Fibroblast of skin of abdomen (primary cell): Measurements from ENCODE around the gene SECTM1. TPM values are rescaled to one million over a fixed set of nuclear protein-coding genes. Genes with fewer than 3 reads are reported as not detected.
"Not testable (repeated sequence)": the region's sequence is repeated elsewhere in the genome, so short reads cannot be mapped to it uniquely, and the experiment has no call there.

ENCODE experiments used
- DNase-seq: peaks from one replicate; pipeline ENCODE4 v3.0.0-alpha.2; 2013
- polyA plus RNA-seq, 2 experiments: library from polyadenylated mRNA; unstranded; fragments of 120-200 nt; gene quantifications; one replicate each; pipeline ENCODE4 v1.2.1, GENCODE V29; 2013; ENCODE audit not compliant: insufficient read length in 2 of 2

The SECTM1 gene
- 2.2 TPM for polyA plus RNA-seq (2013, experiment 1 of 2; ENCODE audit: insufficient read length)
- 2.6 TPM for polyA plus RNA-seq (2013, experiment 2 of 2; ENCODE audit: insufficient read length)

DNA sequence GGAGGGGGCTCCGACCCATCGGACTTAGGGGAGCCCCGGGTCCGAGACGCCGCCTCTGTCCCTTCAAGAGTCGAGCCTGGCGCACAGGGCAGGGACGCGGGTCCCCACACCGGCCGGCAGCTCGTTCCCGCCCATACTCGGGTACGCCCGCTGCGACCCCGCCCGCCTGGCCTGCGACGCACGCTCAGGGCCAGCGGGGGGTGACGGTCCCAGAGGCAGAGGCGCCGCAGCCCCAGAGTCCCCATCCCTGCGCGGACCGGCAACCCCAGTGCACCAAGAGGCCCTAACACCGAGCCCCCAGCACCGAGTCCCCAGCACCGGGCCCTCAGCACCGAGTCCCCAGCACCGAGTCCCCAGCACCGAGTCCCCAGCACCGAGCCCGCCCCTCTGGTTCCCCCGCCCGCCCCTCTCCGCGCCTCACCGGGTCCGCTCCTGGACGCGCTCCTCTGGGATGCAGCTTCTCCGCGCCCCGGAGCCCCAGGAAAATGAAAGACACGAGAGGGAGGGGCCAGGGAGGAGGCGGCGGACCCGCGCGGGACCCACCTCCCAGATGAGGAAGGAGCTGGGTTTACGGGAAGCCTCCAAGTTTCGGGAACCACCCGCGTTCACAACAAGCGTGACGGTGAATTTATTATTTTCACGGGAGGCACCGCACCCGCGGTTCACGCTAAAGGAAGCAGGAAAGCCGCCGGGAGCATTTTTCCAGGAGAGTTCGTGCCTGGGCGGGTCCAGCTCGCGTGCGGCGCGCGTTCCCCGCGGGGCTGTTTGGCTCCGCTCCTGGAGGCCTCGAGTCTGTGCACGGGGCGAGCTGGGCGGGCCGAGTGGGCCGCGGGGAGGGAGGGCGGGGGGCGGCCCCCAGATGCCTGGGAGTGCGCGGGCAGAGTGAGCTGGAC, at the start of gene SECTM1:
Gene SECTM1, minus strand, starts transcription at position 488 of the 893 bp plus-strand sequence. CDS start 6,526 bp downstream, outside the sequence.
- peak; percentile 23 for DNase-seq

DNA sequence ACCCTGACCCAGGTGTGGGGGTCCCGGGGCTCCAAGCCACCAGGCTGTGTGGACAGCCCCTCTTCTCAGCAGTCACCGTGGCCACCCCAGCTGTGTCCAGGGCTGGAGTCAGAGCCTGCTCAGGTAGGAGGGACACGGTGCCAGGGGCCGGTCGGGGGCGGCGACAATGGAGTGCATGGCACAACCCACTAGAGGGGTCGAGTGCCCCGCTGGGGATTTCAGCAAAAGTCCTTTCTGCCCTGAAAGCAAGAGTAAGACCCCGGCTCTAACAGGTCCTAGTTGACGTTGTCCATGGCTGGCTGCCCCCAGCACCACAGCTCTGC, 49.3 kb upstream of the SECTM1 start:
- no peak for DNase-seq

DNA sequence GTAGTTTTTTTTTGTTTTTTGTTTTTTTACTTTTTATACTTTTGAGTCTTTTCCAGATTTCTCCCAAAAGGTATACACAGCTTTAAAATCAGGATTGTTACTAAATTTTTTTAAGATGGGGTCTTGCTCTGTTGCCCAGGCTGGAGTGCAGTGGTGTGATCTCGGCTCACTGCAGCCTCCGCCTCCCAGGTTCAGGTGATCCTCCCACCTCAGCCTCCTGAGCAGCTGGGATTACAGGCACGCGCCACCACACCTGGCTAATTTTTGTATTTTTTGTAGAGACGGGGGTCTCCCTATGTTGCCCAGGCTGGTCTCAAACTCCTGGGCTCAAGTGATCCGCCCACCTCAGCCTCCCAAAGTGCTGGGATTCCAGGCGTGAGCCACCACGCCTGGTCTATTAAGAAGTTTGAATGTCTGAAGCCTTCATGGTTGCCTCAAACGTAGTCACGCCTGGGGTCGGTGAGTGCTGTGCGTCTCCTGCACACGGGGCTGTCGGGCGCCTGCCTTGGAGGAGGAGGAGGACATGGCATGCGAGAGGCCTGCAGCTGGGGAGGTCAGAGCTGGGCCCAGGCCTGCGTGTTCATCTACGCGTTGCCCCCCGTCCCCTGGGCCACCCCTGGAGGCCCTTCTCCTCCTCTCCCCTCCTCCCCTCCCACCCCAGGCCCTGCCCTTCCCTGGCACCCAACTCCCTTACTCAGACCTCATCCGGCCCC, 48.8 kb upstream of the SECTM1 start:
- not testable (repeated sequence) for DNase-seq

DNA sequence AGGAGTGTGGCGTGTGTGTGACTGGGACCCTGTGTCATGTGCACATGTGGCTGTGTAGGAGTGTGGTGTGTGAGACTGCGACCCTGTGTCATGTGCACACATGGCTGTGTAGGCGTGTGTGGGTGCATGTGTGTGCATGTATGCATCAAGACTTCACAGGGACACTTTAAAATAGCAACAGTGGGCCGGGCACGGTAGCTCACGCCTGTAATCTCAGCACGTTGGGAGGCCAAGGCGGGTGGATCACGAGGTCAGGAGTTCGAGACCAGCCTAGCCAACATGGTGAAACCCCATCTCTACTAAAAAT, 48.1 kb upstream of the SECTM1 start:
- not testable (repeated sequence) for DNase-seq

DNA sequence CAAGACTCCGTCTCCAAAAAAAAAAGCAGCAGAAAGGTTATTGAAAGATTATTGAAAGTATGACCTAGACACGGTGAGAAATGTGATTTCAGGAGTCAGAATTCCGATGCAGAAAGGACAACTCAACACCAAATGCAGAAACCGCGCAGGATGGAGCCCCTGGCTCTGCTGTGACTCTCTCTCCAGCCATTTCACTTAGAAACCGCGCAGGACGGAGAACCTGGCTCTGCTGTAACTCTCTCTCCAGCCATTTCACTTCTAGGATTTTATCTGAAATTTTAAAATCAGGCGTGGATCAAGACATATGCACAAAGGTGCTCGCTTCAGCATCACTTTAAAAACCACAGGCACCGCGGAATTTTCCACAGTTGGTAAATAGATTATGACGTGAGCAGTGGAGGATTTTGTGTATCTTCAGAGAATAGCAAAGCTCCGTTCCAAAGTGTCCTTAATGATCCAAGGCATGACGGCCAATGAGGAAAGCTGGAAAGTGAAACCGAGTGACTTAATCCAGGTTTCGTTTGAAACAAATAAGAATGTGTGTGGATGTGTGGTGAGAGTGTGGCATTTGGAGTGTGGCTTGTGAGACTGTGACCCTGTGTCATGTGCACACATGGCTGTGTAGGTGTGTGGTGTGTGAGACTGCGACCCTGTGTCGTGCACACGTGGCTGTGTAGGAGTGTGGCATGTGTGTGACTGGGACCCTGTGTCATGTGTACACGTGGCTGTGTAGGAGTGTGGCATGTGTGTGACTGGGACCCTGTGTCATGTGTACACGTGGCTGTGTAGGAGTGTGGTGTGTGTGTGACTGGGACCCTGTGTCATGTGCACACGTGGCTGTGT, 47.5 kb upstream of the SECTM1 start:
- DNase-seq: no peak

DNA sequence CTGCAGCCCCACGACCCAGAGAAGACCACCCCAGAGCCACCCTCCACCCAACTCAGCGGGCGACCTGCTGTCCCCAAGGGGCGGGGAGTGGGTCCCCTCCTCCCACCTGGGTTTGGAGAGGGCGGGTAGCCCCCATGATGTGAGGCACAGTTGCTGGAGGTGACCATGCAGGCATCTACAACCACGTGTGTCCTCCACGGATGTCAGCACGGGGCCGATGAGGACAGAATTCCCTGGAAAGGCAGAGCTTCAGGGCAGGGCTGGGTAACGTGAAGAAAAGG, 45.1 kb upstream of the SECTM1 start:
- DNase-seq: no peak

DNA sequence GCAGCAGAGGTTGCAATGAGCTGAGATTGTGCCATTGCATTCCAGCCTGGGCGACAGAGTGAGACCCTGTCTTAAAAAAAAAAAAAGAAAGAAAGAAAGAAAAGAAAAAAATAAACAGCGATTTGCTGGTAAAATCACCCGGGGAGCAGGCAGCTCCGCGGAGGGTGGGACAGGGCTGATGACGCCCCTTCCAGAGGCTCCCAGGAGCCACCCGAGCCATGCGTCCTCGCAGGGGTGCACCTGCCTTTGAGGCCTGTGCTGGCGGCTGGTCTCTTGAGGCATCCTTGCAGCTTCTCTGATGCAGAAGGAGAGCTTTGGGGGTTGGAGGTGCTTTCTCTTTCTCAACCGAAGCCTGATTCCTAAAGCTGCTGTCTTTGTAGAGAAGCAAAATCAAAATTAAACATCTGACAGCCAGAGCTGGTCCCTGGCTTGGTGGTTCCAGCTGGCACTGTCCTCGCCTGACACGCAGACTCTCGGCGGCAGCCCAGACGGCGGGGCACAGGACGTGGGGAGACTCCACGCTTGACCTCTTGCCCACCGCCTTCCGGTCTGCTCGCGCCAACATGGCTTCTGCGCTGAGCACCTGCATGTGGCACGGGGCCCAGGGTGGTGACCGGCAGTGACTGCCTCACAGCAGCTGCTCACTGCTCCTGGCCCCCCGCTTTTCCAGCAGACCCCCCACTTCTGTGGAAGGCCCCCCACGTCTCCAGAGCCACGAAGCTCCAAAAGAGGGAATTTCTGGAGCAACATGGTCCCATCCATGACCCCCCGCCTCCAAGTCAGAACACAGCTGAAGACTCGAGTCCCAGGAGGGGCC, 44.6 kb upstream of the SECTM1 start:
- no peak for DNase-seq

DNA sequence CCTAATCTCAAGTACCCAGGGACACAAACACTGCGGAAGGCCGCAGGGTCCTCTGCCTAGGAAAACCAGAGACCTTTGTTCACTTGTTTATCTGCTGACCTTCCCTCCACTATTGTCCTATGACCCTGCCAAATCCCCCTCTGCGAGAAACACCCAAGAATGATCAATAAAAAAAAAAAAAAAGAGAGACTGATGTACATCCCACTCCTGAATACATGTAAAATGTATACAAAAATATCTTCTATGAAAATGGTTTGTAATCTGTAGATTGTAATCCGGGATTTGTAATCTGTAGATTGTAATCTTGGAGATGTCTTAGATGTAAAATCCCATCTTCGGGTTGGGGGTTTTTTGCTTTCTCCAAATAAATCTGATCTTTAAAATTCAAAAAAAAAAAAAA, 43.7 kb upstream of the SECTM1 start:
- DNase-seq: not testable (repeated sequence)

DNA sequence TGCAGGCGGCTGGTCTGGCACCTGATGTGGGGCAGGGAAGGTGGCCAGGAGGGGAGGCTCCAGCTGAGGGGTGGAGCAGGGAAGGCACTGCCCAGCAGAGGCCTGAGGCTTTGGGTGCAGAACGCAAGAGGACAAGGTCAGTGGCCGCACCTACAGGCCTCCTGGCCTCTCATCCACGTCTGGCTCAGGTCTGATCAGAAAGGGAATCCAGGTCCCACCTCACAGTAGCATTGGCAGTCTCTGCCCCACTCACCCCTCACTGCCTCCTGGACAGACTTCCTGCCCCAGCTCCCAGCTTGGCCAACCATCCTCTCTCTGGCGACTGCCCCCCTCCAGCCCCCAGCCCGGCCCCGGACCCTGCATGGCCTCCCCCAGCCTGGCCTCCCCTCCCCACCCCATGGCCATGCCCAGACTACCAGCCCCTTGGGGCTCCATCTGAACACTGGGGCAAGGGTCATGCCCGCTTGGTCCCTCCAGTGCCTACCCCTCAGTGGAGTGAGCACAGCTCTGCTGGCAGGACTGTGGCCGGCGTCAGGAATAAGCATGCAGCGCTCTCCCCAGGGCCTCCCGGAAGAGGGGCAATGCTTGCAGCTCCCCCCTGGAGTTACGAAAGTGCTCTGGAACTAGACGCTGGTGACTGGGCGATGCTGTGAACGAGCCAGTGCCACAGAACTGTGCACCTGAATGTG, 42.6 kb upstream of the SECTM1 start:
- DNase-seq: no peak

DNA sequence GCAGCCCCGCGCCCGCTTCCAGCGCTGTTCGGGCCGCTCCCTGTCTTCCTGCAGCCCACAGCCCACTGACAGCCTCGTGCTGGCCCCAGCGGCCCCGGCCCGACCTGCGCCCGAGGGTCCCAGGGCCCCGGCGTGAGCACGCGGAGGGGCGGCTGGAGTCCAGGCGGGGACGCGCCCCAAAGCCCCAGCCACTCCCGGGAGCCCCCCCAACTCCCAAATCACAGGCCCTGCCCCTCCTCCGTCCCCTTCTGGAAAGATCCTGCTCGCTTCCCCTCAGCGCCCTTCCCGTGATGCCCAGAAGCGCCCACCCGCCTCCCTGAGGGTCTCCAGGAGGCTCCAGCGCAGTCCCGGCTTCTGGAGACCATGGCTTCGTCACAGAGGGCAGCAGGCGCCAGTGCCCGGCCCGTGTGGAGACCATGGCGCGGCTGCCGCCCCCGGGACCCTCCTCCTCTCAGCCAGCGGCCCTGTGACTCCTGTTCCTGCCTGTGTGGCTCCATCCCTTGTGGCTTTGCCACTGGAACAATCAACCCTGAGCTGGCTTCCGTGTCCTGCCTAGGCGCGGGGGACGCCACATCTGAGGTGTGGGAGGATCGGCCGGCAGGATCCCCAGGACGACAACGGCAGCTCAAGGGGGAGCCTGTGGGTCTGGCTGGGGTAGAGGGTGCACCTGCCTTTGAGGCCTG, 41.9 kb upstream of the SECTM1 start:
- no peak for DNase-seq

DNA sequence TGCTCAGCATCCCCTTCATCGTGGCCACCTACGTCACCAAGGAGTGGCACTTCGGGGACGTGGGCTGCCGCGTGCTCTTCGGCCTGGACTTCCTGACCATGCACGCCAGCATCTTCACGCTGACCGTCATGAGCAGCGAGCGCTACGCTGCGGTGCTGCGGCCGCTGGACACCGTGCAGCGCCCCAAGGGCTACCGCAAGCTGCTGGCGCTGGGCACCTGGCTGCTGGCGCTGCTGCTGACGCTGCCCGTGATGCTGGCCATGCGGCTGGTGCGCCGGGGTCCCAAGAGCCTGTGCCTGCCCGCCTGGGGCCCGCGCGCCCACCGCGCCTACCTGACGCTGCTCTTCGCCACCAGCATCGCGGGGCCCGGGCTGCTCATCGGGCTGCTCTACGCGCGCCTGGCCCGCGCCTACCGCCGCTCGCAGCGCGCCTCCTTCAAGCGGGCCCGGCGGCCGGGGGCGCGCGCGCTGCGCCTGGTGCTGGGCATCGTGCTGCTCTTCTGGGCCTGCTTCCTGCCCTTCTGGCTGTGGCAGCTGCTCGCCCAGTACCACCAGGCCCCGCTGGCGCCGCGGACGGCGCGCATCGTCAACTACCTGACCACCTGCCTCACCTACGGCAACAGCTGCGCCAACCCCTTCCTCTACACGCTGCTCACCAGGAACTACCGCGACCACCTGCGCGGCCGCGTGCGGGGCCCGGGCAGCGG, 41.2 kb upstream of the SECTM1 start:
- DNase-seq: no peak

DNA sequence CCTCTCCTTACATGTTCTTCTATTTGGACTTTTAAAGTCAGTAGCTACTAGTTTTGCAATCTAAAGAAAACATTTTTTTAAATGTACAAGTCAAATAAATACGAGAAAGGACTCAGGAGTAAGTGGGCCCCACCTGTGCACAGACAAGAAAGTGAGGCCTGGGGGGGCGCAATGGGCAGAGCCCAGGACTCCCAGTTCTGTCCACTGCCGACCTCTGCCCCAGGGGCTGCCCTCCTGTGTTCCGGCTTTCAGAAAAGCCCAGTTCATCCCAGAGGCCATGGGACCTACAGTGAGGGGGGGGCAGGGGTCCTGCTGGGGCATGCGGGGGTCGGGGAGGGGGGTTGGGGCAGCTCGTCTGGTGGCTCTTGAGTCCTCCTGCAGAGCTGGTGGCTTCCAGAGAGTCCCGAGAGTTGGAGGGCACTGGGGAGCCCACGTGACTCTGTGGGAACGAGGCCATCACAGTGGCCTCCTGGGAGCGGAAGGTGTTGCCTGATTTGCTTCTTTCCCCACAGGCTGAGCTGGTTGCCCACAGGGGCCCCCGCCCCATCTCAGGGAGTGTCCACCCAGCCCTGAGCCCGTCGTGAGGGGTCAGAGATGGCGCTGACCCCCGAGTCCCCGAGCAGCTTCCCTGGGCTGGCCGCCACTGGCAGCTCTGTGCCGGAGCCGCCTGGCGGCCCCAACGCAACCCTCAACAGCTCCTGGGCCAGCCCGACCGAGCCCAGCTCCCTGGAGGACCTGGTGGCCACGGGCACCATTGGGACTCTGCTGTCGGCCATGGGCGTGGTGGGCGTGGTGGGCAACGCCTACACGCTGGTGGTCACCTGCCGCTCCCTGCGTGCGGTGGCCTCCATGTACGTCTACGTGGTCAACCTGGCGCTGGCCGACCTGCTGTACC, 40.4 kb upstream of the SECTM1 start:
- no peak for DNase-seq

DNA sequence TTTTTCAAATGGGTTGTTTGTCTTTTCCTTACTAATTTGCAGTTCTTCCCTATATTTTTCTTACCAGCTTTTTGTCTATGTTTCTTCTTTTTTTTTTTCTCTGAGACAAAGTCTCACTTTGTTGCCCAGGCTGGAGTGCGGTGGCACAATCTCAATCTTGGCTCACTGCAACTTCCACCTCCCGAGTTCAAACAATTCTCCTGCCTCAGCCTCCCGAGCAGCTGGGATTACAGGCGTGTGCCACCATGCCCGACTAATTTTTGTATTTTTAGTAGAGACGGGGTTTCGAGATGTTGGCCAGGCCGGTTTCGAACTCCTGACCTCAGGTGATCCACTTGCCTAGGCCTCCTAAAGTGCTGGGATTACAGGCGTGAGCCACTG, 39.5 kb upstream of the SECTM1 start:
- not testable (repeated sequence) for DNase-seq

DNA sequence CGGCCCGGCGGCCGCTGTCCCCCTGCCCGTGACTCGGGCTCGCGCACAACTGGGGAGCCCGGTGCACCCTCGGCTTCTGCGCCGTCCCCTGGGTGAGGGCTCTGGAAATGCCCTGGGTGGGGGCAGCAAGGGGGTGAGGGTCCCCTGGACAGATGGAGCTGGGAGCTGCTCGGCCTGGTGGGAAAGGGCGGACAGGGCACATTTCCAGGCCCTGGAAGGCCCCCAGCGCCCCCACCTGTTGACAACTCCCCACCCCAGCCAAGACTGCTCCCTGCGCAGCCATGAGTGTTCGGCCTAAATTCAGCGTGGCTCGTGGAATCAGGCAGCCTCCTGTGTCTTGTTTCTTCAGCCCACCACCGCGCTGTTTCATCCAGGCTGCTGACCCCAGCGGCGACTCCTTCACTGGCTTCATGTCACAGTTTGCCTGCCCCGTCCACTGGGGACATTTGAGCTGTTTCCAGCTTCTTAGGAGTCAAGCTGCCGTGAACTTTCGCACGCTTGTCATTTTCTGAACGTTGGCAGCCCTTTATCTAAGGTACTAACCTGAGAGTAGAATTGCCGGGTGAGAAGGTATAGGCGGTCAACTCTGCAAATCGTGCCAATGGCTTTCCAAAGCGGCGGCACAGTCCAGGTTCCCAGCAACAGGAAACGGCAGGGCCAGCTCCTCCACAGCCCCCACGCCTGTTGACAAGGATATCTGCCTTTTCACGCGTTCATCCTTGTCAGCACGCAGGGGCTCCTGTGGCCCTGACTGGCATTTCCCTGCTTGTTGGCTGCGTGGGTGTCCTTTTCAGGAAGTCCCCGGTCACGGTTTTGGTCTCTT, 38.9 kb upstream of the SECTM1 start:
- no peak for DNase-seq

DNA sequence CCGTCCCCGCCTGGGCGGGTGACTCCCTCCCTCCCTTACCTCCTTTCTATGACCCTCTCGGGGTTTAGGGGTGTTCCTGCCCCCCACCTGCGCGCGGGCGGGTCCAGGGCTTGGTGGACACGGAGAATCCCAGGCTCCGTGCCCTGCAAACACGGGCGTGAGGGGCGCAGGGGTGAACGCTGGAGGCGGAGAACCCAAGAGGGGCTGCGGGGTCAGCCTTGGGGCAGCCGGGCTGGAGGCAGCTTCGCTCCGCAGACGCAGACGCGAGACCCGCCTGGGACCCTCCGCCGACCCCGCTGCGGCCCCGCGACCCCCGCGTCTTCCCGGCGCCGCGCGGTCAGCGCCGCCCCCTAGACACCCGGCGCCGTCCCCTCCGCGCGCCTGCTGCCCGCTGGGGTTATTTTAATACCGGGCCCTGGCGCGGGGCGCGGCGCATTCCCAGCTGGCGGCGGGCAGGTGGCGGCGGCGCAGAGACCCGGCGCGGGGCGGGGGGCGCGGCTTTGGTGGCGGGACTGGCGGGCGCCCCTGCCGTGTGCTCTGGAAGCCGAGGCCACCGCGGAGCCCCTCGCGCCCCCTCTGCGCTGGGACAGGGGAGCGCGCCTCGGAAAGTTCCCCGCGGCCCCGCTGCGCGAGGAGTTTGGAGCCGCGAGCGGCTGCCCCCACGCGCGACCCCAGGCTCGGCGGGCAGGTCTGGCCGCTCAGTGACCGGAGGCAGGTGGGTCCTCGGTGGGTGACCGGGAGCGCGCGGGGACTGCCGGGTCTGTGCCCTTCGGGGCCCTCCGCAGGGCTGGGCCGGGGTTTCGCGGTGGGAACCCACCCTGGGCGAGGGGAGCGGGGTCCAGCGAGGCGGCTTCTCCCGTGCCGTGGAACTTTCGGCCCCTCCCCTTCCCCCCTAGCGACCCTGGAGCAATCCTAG, 38.0 kb upstream of the SECTM1 start, which contains the start of gene UTS2R:
Gene UTS2R, plus strand, starts transcription at position 433 of the 916 bp plus-strand sequence. CDS start 2,560 bp downstream, outside the sequence.
- DNase-seq: no peak

DNA sequence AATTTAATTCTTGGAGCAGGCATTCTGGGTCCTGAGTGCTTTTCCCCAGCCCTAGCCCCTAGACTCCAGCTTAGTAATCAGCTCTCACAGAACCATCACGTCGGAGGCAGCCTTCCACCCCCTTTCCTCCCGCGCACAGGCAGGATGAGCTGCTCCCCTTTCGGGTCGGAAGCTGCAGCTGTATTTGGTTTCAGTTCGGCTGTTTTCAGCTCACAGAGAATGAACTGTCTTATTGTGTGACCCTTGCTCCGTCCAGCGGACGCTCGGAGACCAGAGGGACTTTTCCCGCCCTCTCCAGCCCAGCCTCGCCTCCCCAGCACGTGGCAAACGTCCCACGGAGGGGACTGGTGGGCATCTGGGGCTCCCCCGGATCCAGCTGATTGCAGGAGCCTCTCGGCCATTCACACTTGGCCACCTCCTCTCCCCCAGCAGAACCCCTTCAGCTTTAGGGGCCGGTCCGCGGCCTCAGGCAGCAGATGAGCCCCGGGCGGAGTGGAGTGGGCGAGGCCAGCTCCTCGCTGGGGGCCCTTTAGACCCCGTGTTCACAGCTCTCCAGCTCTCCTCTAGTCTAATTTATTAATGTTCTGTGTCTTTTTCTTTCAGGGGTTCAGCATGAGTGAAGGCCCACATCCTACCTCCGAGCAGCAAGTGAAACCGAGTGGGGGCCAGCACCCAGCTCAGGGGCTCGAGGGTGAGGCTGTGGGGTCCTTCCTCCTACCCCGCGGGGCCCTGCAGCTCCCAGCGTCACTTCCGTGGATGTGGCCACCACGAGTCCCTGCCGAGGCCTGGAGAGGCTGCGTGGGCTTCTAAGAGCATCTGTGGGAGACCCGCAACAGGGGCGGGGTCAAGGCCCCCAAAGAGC, 37.1 kb upstream of the SECTM1 start:
- DNase-seq: no peak
